GM23338 (cell line): ENCODE data around the gene LMOD3. TPM values are rescaled to one million over a fixed set of nuclear protein-coding genes. Genes with fewer than 3 reads are reported as not detected.

Source experiments
- ATAC-seq: fragments of 200-7000 bp; cut with Tn5 transposase; 3 replicates; pipeline ENCODE4 v1.9.1; 2020
- DNase-seq: peaks from one replicate; pipeline ENCODE4 v3.0.0-alpha.2; 2015; ENCODE audit warnings: low spot score
- H2AFZ ChIP-seq: fragments of 200-600 bp; sonication (generic); 2 replicates; pipeline ENCODE4 v1.8.0; 2016; ENCODE audit warnings: antibody characterized with exemption, mild to moderate bottlenecking, moderate library complexity
- H3F3A ChIP-seq: fragments of 200-600 bp; sonication (generic); replicated peaks from 2 replicates; pipeline ENCODE4 v1.8.0; 2017; ENCODE audit warnings: antibody characterized with exemption, mixed run types, low read depth
- H3K27ac ChIP-seq: fragments of 200-600 bp; sonication (generic); 2 replicates; pipeline ENCODE4 v1.6.1; 2016; ENCODE audit warnings: low read depth
- H3K27me3 ChIP-seq: fragments of 200-600 bp; sonication (generic); 2 replicates; pipeline ENCODE4 v1.8.0; 2016; ENCODE audit warnings: mild to moderate bottlenecking, mixed run types, moderate library complexity; ENCODE audit not compliant: insufficient read depth
- H3K36me3 ChIP-seq: fragments of 200-600 bp; sonication (generic); 2 replicates; pipeline ENCODE4 v1.8.0; 2016; ENCODE audit warnings: mild to moderate bottlenecking; ENCODE audit not compliant: insufficient read depth
- H3K4me1 ChIP-seq: fragments of 200-600 bp; sonication (generic); 2 replicates; pipeline ENCODE4 v1.8.0; 2016; ENCODE audit warnings: mild to moderate bottlenecking, moderate library complexity; ENCODE audit not compliant: insufficient read depth
- H3K4me2 ChIP-seq: fragments of 200-600 bp; sonication (generic); 2 replicates; pipeline ENCODE4 v1.7.1; 2017; ENCODE audit warnings: mixed run types
- H3K4me3 ChIP-seq: fragments of 200-600 bp; sonication (generic); 2 replicates; pipeline ENCODE4 v1.6.1; 2016; ENCODE audit warnings: mixed run types
- H3K79me2 ChIP-seq: fragments of 200-600 bp; sonication (generic); replicated peaks from 2 replicates; pipeline ENCODE4 v1.8.0; 2017; ENCODE audit warnings: mild to moderate bottlenecking; ENCODE audit not compliant: insufficient read depth
- H3K9me2 ChIP-seq: fragments of 200-600 bp; sonication (generic); 2 replicates; pipeline ENCODE4 v1.8.0; 2017; ENCODE audit not compliant: insufficient read depth
- H4K20me1 ChIP-seq: fragments of 200-600 bp; sonication (generic); replicated peaks from 2 replicates; pipeline ENCODE4 v1.8.0; 2017; ENCODE audit warnings: mild to moderate bottlenecking; ENCODE audit not compliant: insufficient read depth
- H3K27ac Mint-ChIP-seq: 2 replicates; pipeline ENCODE4 v1.8.0; 2020; ENCODE audit warnings: inconsistent platforms, mild to moderate bottlenecking, moderate library complexity, mixed read lengths
- H3K27me3 Mint-ChIP-seq: 3 replicates; pipeline ENCODE4 v1.8.0; 2022; ENCODE audit warnings: low read depth, mild to moderate bottlenecking, moderate library complexity, mixed read lengths, inconsistent platforms; ENCODE audit not compliant: insufficient read depth, poor library complexity
- H3K36me3 Mint-ChIP-seq: 3 replicates; pipeline ENCODE4 v1.8.0; 2021; ENCODE audit warnings: low read depth, mild to moderate bottlenecking, inconsistent platforms, moderate library complexity, mixed read lengths
- H3K4me1 Mint-ChIP-seq: 3 replicates; pipeline ENCODE4 v1.8.0; 2020; ENCODE audit warnings: mild to moderate bottlenecking, inconsistent platforms, mixed read lengths
- H3K4me3 Mint-ChIP-seq: 3 replicates; pipeline ENCODE4 v1.8.0; 2021; ENCODE audit warnings: moderate library complexity, mild to moderate bottlenecking, inconsistent platforms, mixed read lengths
- H3K9me3 Mint-ChIP-seq: 3 replicates; pipeline ENCODE4 v1.8.0; 2020; ENCODE audit warnings: moderate library complexity, mild to moderate bottlenecking, inconsistent platforms, mixed read lengths
- EZH2phosphoT487 ChIP-seq: fragments of 200-600 bp; sonication (generic); IDR thresholded peaks from one replicate; pipeline ENCODE4 v1.8.1; 2018; ENCODE audit warnings: antibody characterized with exemption; ENCODE audit not compliant: unreplicated experiment
- JUNB ChIP-seq: IDR thresholded peaks from one replicate; pipeline ENCODE4 v1.6.1; 2016; ENCODE audit warnings: antibody characterized with exemption; ENCODE audit not compliant: unreplicated experiment
- NANOG ChIP-seq: IDR thresholded peaks from 2 replicates; pipeline ENCODE4 v1.6.1; 2016; ENCODE audit warnings: antibody characterized with exemption, borderline replicate concordance
- POLR2AphosphoS5 ChIP-seq: IDR thresholded peaks from 2 replicates; pipeline ENCODE4 v1.6.1; 2016; ENCODE audit warnings: antibody characterized with exemption, low read depth
- REST ChIP-seq: IDR thresholded peaks from one replicate; pipeline ENCODE4 v1.6.1; 2018; ENCODE audit warnings: antibody characterized with exemption; ENCODE audit not compliant: unreplicated experiment
- ZNF114 ChIP-seq: fragments of 250-450 bp; sonication (Bioruptor Pico); IDR thresholded peaks from 2 replicates; pipeline ENCODE4 v1.5.0; 2020; ENCODE audit warnings: mild to moderate bottlenecking, moderate library complexity
- polyA plus RNA-seq: library from polyadenylated mRNA; unstranded; fragments of >200 nt; fragmentation: Nextera tagmentation; extraction: Ambion mirVana; gene quantifications from 2 replicates; pipeline ENCODE4 v1.2.1, GENCODE V29; 2016
- total RNA-seq: library from RNA; depleted of rRNA; stranded (reverse); fragments of >200 nt; shearing (Covaris generic); gene quantifications from 2 replicates; pipeline ENCODE4 v1.2.3, GENCODE V29; 2014
- TF ChIP-seq, protein P1 (sequence below): fragments of 250-450 bp; sonication (Bioruptor Pico); IDR thresholded peaks from 2 replicates; pipeline ENCODE4 v1.5.0; 2020; ENCODE audit warnings: mild to moderate bottlenecking, moderate library complexity

LMOD3 gene
- total and polyA plus RNA-seq, 2 experiments from 2014 or later: 0.06 TPM; not detected in 1

DNA sequence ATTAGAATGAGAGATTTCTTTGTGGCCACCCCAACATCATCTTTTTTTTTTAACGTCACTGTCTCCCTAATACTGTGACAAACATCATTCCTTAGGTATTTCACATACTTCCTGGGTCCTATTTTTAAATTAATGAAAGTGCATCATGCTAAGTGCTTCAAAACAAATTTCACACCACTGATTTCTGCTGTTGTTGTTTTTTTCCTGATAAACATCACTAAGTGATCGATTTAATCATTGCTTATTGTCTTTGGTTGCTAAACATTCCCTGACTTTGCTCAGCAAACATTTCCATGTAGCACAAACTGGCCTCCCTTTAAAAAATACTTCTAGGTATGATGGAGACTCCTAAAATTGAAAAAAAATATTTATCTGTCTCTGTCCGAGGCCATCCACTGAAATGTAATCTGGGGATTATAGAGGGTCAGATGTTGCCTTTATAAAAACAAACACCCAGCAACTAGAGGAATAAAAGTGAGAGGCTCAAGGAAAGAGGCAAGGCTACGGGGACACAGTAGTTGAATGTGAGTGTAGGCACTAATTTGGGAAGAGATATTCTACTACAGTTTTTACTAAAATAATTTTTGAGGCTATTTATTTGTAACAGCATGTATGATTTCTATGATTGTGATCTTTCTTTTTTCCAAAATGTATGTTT is 20.5 kb upstream of the LMOD3 start:
- Histone ChIP-seq H3K4me3 (no peak overlapping the region), H3K36me3 (no peaks in the 10 kb centered on the region), H4K20me1 (no peaks in the 10 kb centered on the region; the same call in 1 of the 2 replicates), H3K27me3 (peaks cover 49% of the 10 kb centered on the region), H2AFZ (no peak overlapping the region), H3K79me2 (no peaks in the 10 kb centered on the region), H3K9me2 (no peaks in the 10 kb centered on the region), H3K4me2 (no peak overlapping the region), H3F3A (0 out of 2 replicates have a peak, but pooled peaks cover 4% of the 10 kb centered on the region), H3K27ac (no peak overlapping the region), H3K4me1 (peaks cover 5% of the 10 kb centered on the region)
- no peak for ATAC-seq
- H3K9me3 Mint-ChIP-seq: no peaks in the 10 kb centered on the region; the same call in 2 of the 3 replicates
- H3K27me3 Mint-ChIP-seq: peaks cover 8% of the 10 kb centered on the region
- H3K27ac Mint-ChIP-seq: no peak overlapping the region
- TF ChIP-seq POLR2AphosphoS5: no peak
- TF ChIP-seq NANOG: no peak
- TF ChIP-seq ZNF114: no peak
- TF ChIP-seq JUNB: no peak
- TF ChIP-seq, protein P1, sequence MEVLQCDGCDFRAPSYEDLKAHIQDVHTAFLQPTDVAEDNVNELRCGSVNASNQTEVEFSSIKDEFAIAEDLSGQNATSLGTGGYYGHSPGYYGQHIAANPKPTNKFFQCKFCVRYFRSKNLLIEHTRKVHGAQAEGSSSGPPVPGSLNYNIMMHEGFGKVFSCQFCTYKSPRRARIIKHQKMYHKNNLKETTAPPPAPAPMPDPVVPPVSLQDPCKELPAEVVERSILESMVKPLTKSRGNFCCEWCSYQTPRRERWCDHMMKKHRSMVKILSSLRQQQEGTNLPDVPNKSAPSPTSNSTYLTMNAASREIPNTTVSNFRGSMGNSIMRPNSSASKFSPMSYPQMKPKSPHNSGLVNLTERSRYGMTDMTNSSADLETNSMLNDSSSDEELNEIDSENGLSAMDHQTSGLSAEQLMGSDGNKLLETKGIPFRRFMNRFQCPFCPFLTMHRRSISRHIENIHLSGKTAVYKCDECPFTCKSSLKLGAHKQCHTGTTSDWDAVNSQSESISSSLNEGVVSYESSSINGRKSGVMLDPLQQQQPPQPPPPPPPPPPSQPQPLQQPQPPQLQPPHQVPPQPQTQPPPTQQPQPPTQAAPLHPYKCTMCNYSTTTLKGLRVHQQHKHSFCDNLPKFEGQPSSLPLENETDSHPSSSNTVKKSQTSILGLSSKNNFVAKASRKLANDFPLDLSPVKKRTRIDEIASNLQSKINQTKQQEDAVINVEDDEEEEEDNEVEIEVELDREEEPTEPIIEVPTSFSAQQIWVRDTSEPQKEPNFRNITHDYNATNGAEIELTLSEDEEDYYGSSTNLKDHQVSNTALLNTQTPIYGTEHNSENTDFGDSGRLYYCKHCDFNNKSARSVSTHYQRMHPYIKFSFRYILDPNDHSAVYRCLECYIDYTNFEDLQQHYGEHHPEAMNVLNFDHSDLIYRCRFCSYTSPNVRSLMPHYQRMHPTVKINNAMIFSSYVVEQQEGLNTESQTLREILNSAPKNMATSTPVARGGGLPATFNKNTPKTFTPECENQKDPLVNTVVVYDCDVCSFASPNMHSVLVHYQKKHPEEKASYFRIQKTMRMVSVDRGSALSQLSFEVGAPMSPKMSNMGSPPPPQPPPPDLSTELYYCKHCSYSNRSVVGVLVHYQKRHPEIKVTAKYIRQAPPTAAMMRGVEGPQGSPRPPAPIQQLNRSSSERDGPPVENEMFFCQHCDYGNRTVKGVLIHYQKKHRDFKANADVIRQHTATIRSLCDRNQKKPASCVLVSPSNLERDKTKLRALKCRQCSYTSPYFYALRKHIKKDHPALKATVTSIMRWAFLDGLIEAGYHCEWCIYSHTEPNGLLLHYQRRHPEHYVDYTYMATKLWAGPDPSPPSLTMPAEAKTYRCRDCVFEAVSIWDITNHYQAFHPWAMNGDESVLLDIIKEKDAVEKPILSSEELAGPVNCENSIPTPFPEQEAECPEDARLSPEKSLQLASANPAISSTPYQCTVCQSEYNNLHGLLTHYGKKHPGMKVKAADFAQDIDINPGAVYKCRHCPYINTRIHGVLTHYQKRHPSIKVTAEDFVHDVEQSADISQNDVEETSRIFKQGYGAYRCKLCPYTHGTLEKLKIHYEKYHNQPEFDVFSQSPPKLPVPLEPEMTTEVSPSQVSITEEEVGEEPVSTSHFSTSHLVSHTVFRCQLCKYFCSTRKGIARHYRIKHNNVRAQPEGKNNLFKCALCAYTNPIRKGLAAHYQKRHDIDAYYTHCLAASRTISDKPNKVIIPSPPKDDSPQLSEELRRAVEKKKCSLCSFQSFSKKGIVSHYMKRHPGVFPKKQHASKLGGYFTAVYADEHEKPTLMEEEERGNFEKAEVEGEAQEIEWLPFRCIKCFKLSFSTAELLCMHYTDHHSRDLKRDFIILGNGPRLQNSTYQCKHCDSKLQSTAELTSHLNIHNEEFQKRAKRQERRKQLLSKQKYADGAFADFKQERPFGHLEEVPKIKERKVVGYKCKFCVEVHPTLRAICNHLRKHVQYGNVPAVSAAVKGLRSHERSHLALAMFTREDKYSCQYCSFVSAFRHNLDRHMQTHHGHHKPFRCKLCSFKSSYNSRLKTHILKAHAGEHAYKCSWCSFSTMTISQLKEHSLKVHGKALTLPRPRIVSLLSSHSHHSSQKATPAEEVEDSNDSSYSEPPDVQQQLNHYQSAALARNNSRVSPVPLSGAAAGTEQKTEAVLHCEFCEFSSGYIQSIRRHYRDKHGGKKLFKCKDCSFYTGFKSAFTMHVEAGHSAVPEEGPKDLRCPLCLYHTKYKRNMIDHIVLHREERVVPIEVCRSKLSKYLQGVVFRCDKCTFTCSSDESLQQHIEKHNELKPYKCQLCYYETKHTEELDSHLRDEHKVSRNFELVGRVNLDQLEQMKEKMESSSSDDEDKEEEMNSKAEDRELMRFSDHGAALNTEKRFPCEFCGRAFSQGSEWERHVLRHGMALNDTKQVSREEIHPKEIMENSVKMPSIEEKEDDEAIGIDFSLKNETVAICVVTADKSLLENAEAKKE (CRISPR knock-in tag): no peak
- TF ChIP-seq EZH2phosphoT487: no peak
- TF ChIP-seq REST: no peak
- DNase-seq: no peak
- H3K4me1 Mint-ChIP-seq: peaks cover 23% of the 10 kb centered on the region
- H3K4me3 Mint-ChIP-seq: no peak overlapping the region
- no peaks in the 10 kb centered on the region for H3K36me3 Mint-ChIP-seq
